H9 (cell line): Measurements from ENCODE around the gene TAF8. TPM values are rescaled to one million over a fixed set of nuclear protein-coding genes. Genes with fewer than 3 reads are reported as not detected.

Experiments
- DNase-seq: peaks from one replicate; pipeline ENCODE4 v3.0.0-alpha.2; 2017
- H2AFZ ChIP-seq: one replicate; pipeline ENCODE4 v1.6.1; 2013; ENCODE audit warnings: mild to moderate bottlenecking, low read length, control low read depth, moderate library complexity
- H2AK5ac ChIP-seq: 2 replicates; pipeline ENCODE4 v1.6.1; 2013; ENCODE audit warnings: low read length, control low read depth, mixed read lengths; ENCODE audit not compliant: insufficient read length
- H2BK120ac ChIP-seq: one replicate; pipeline ENCODE4 v1.6.1; 2013; ENCODE audit warnings: low read depth, mild to moderate bottlenecking, low read length, control low read depth, inconsistent platforms; ENCODE audit not compliant: poor library complexity, severe bottlenecking
- H2BK12ac ChIP-seq: 2 replicates; pipeline ENCODE4 v1.6.1; 2013; ENCODE audit warnings: low read length, control low read depth, mixed read lengths, low read depth; ENCODE audit not compliant: insufficient read length
- H2BK15ac ChIP-seq: 2 replicates; pipeline ENCODE4 v1.6.1; 2013; ENCODE audit warnings: low read depth, low read length, control low read depth
- H2BK20ac ChIP-seq: one replicate; pipeline ENCODE4 v1.6.1; 2013; ENCODE audit warnings: low read depth, mild to moderate bottlenecking, low read length, control low read depth, inconsistent platforms; ENCODE audit not compliant: poor library complexity, severe bottlenecking
- H2BK5ac ChIP-seq: 2 replicates; pipeline ENCODE4 v1.6.1; 2013; ENCODE audit warnings: low read length, control low read depth, mixed read lengths; ENCODE audit not compliant: insufficient read length
- H3K14ac ChIP-seq: 2 replicates; pipeline ENCODE4 v1.6.1; 2013; ENCODE audit warnings: low read length, control low read depth; ENCODE audit not compliant: insufficient read depth
- H3K18ac ChIP-seq: 2 replicates; pipeline ENCODE4 v1.6.1; 2013; ENCODE audit warnings: low read depth, mild to moderate bottlenecking, mixed read lengths, low read length, control low read depth; ENCODE audit not compliant: insufficient read length
- H3K23ac ChIP-seq: 2 replicates; pipeline ENCODE4 v1.6.1; 2013; ENCODE audit warnings: low read length, control low read depth, mixed read lengths, low read depth; ENCODE audit not compliant: insufficient read length
- H3K23me2 ChIP-seq: 2 replicates; pipeline ENCODE4 v1.6.1; 2013; ENCODE audit warnings: low read depth, mild to moderate bottlenecking, mixed read lengths, low read length, control low read depth; ENCODE audit not compliant: insufficient read length, poor library complexity, severe bottlenecking
- H3K27ac ChIP-seq: 2 replicates; pipeline ENCODE4 v1.5.1; 2013; ENCODE audit warnings: low read length, control low read depth, mixed read lengths, low read depth; ENCODE audit not compliant: insufficient read length
- H3K27me3 ChIP-seq: 2 replicates; pipeline ENCODE4 v1.6.1; 2013; ENCODE audit warnings: low read length, control low read depth, inconsistent platforms; ENCODE audit not compliant: insufficient read depth
- H3K4ac ChIP-seq: 2 replicates; pipeline ENCODE4 v1.6.1; 2013; ENCODE audit warnings: low read depth, mild to moderate bottlenecking, control low read depth, inconsistent platforms, low read length, moderate library complexity
- H3K4me1 ChIP-seq: 2 replicates; pipeline ENCODE4 v1.6.1; 2013; ENCODE audit warnings: low read length, control low read depth, inconsistent platforms; ENCODE audit not compliant: insufficient read depth
- H3K4me2 ChIP-seq: 2 replicates; pipeline ENCODE4 v1.6.1; 2013; ENCODE audit warnings: low read length, control low read depth, mixed read lengths; ENCODE audit not compliant: insufficient read length, insufficient read depth
- H3K56ac ChIP-seq: 2 replicates; pipeline ENCODE4 v1.6.1; 2013; ENCODE audit warnings: low read depth, mild to moderate bottlenecking, mixed read lengths, low read length, control low read depth; ENCODE audit not compliant: insufficient read length
- H3K79me1 ChIP-seq: 2 replicates; pipeline ENCODE4 v1.6.1; 2013; ENCODE audit warnings: low read depth, mild to moderate bottlenecking, moderate library complexity, low read length, control low read depth, inconsistent platforms; ENCODE audit not compliant: insufficient read depth, poor library complexity, severe bottlenecking
- H3K79me2 ChIP-seq: 2 replicates; pipeline ENCODE4 v1.6.1; 2013; ENCODE audit warnings: low read length, control low read depth, inconsistent platforms; ENCODE audit not compliant: insufficient read depth
- H3K9ac ChIP-seq: 2 replicates; pipeline ENCODE4 v1.6.1; 2013; ENCODE audit warnings: low read length, control low read depth, mixed read lengths; ENCODE audit not compliant: insufficient read length; ENCODE audit errors: extremely low read depth
- H3K9me3 ChIP-seq: one replicate; pipeline ENCODE4 v1.6.1; 2013; ENCODE audit warnings: low read depth, low read length, inconsistent platforms; ENCODE audit not compliant: control insufficient read depth
- H3T11ph ChIP-seq: one replicate; pipeline ENCODE4 v1.6.1; 2013; ENCODE audit warnings: mild to moderate bottlenecking, low read length, control low read depth, inconsistent platforms
- H4K20me1 ChIP-seq: one replicate; pipeline ENCODE4 v1.6.1; 2013; ENCODE audit not compliant: control insufficient read depth, insufficient read length, insufficient read depth
- H4K5ac ChIP-seq: 2 replicates; pipeline ENCODE4 v1.6.1; 2013; ENCODE audit warnings: low read depth, mild to moderate bottlenecking, mixed read lengths, low read length, control low read depth; ENCODE audit not compliant: insufficient read length
- H4K8ac ChIP-seq: replicated peaks from 2 replicates; pipeline ENCODE4 v1.6.1; 2013; ENCODE audit warnings: low read length, control low read depth, mixed read lengths, low read depth; ENCODE audit not compliant: insufficient read length
- H4K91ac ChIP-seq: 2 replicates; pipeline ENCODE4 v1.6.1; 2013; ENCODE audit warnings: low read depth, mild to moderate bottlenecking, moderate library complexity, mixed read lengths, low read length, control low read depth; ENCODE audit not compliant: insufficient read length
- H3K27ac Mint-ChIP-seq, 3 experiments: 2 replicates in 2 of 3; 3 replicates in 1 of 3; pipeline ENCODE4 v1.8.0; 2020 to 2021; ENCODE audit warnings: mixed read lengths in 3 of 3, mild to moderate bottlenecking in 1 of 3, moderate library complexity in 1 of 3
- H3K27me3 Mint-ChIP-seq: 2 replicates; pipeline ENCODE4 v1.8.0; 2021; ENCODE audit warnings: low read depth, mild to moderate bottlenecking, moderate library complexity, mixed read lengths
- H3K36me3 Mint-ChIP-seq, 3 experiments: 2 replicates in 2 of 3; 3 replicates in 1 of 3; pipeline ENCODE4 v1.8.0; 2020 to 2021; ENCODE audit warnings: low read depth in 3 of 3, mixed read lengths in 3 of 3; ENCODE audit not compliant: insufficient read depth in 1 of 3
- H3K4me1 Mint-ChIP-seq, 2 experiments: 2 replicates each; pipeline ENCODE4 v1.8.0; 2020; ENCODE audit warnings: mixed read lengths in 2 of 2
- H3K4me3 Mint-ChIP-seq, 2 experiments: 2 replicates in 1 of 2; 3 replicates in 1 of 2; pipeline ENCODE4 v1.8.0; 2020 to 2021; ENCODE audit warnings: mild to moderate bottlenecking in 2 of 2, mixed read lengths in 2 of 2, moderate library complexity in 1 of 2
- H3K9me3 Mint-ChIP-seq, 2 experiments: 2 replicates in 1 of 2; 3 replicates in 1 of 2; pipeline ENCODE4 v1.8.0; 2020; ENCODE audit warnings: mild to moderate bottlenecking in 2 of 2, mixed read lengths in 2 of 2, moderate library complexity in 1 of 2
- WGBS: extraction: QIAGEN DNeasy Blood & Tissue Kit; methylation state at CpG from one replicate; pipeline ENCODE4 v1.1.7; 2013; ENCODE audit warnings: missing lambda C conversion rate, low lambda C conversion rate, mixed read lengths; ENCODE audit not compliant: insufficient read length; ENCODE audit errors: extremely low coverage; 5-methylcytosine and 5-hydroxymethylcytosine counted together
- total RNA-seq: library from RNA; stranded (reverse); gene quantifications from 2 replicates; pipeline ENCODE4 v1.2.1, GENCODE V29; 2021
- TF ChIP-seq, protein P1 (sequence below): fragments of 200-600 bp; sonication (generic); conservative IDR thresholded peaks from 3 replicates; pipeline ENCODE4 v1.8.0; 2021; ENCODE audit warnings: antibody characterized with exemption, mild to moderate bottlenecking

The TAF8 gene
- total RNA-seq, 1 experiment from 2014 or later, result 30.4 TPM

DNA sequence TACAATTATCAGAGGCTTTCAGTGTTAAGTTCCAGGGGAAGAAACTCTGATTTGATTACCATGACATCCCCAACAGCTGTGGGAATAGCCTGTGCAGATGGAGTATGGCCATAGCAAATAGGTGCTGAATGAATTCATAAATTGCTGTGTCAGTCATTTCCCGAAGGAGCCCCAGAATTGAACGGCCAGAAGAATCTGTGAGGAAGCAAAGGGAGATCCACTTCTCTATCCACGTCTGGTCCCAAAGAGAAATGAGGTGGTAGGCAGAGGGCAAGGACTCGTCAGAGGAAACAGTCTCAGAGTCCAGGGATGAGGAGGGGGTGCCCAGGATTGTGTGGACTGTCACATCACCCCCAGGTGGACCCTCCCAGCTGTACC lies 3.1 kb upstream of the TAF8 start:
- no peaks in the 10 kb centered on the region for H3K79me2 ChIP-seq
- Mint-ChIP-seq H3K27me3 (peaks cover 78% of the 10 kb centered on the region), H3K9me3 (no peaks in the 10 kb centered on the region; a peak in 1 of 5 replicates), H3K4me3 (peak overlapping the region in 1 of 2 experiments; percentile 38; a peak in 2 of 5 replicates), H3K36me3 (peaks cover 4 to 13% (median 6%) of the 10 kb centered on the region in 3 experiments), H3K27ac (no peak overlapping the region), H3K4me1 (peaks cover 37 to 45% of the 10 kb centered on the region in 2 experiments)
- no peak overlapping the region for H2AK5ac ChIP-seq
- no peak overlapping the region for H4K91ac ChIP-seq
- H2BK20ac ChIP-seq, result no peak overlapping the region
- no CpG with 5 or more reads among the region's 4 CpGs for WGBS
- H2BK120ac ChIP-seq, result no peak overlapping the region
- no peak overlapping the region for H4K5ac ChIP-seq
- DNase-seq, result no peak
- H3K23me2 ChIP-seq, result peaks cover 15% of the 10 kb centered on the region
- no peak overlapping the region for H3K9ac ChIP-seq
- no peak overlapping the region for H3K56ac ChIP-seq
- H4K8ac ChIP-seq, result no peak overlapping the region
- no peak overlapping the region for H2BK12ac ChIP-seq
- H2BK5ac ChIP-seq, result no peak overlapping the region
- H3K4me1 ChIP-seq, result peaks cover 3% of the 10 kb centered on the region; the same call in 1 of the 2 replicates
- no peak overlapping the region for H3K4me2 ChIP-seq
- peaks cover 46% of the 10 kb centered on the region for H3K27me3 ChIP-seq
- no peak overlapping the region for H3K18ac ChIP-seq
- H3K14ac ChIP-seq, result no peak overlapping the region
- no peak overlapping the region for H3K27ac ChIP-seq
- no peaks in the 10 kb centered on the region for H3K79me1 ChIP-seq
- H3K4ac ChIP-seq, result no peak overlapping the region
- no peak overlapping the region for H3K23ac ChIP-seq
- no peak overlapping the region for H3T11ph ChIP-seq
- H4K20me1 ChIP-seq, result peaks cover 2% of the 10 kb centered on the region
- H3K9me3 ChIP-seq, result no peaks in the 10 kb centered on the region
- TF ChIP-seq, protein P1, sequence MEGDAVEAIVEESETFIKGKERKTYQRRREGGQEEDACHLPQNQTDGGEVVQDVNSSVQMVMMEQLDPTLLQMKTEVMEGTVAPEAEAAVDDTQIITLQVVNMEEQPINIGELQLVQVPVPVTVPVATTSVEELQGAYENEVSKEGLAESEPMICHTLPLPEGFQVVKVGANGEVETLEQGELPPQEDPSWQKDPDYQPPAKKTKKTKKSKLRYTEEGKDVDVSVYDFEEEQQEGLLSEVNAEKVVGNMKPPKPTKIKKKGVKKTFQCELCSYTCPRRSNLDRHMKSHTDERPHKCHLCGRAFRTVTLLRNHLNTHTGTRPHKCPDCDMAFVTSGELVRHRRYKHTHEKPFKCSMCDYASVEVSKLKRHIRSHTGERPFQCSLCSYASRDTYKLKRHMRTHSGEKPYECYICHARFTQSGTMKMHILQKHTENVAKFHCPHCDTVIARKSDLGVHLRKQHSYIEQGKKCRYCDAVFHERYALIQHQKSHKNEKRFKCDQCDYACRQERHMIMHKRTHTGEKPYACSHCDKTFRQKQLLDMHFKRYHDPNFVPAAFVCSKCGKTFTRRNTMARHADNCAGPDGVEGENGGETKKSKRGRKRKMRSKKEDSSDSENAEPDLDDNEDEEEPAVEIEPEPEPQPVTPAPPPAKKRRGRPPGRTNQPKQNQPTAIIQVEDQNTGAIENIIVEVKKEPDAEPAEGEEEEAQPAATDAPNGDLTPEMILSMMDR, result no peak
- H2BK15ac ChIP-seq, result no peak overlapping the region
- no peak overlapping the region for H2AFZ ChIP-seq
